Effector CD4-positive, alpha-beta T cell (primary cell): ENCODE results near the gene FNDC7.
"Not testable (repeated sequence)": the region's sequence is repeated elsewhere in the genome, so short reads cannot be mapped to it uniquely, and the experiment has no call there.

ENCODE experiments used
- DNase-seq: peaks from one replicate; pipeline ENCODE4 v3.0.0-alpha.2; 2020

Gene FNDC7

GRCh38 chr1:108745980-108746381, 33.3 kb downstream of the FNDC7 start:
- no peak for DNase-seq

DNA sequence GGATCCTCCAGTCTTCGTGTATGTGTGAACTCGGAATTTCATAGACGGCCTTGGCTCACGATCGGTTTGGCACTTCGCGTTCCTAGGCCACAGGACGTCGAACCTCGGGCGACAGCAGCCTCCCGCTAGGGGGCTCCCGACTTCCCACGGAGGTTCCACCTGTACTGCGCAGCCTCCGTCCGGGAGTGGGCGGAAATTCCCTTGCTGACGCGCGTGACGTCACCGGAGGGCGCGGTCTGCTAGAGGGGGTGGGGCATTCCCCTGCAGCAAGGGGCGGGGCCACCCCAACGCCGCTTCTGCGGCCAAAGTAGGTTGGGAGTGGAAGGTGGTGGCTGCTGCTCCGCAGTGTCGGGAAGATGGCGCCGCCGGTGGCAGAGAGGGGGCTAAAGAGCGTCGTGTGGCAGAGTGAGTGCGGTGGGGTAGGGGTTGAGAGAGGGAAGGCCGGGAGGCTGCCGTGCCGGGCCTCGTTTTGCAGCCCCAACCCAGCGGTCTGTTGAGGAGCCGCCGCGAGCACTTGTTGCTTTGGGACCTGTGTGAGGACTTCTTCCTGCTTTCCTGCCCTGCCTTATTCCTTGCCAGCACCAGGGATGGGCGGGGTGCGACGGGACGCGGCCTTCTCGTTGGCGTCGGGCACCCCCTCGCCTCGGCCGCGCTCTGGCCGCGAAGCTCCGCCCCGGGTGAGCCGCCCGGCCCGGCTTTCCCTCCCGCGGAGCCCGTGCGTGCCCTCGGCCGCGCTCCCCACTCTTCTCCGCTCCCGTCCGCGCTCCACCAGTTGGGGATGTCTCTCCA, 33.9 kb downstream of the FNDC7 start, which contains the start of gene STXBP3:
Gene STXBP3, plus strand, starts transcription at position 293 of the 789 bp plus-strand sequence. Its CDS starts 64 bp downstream, at position 357.
- DNase-seq, result peak; percentile 100

DNA sequence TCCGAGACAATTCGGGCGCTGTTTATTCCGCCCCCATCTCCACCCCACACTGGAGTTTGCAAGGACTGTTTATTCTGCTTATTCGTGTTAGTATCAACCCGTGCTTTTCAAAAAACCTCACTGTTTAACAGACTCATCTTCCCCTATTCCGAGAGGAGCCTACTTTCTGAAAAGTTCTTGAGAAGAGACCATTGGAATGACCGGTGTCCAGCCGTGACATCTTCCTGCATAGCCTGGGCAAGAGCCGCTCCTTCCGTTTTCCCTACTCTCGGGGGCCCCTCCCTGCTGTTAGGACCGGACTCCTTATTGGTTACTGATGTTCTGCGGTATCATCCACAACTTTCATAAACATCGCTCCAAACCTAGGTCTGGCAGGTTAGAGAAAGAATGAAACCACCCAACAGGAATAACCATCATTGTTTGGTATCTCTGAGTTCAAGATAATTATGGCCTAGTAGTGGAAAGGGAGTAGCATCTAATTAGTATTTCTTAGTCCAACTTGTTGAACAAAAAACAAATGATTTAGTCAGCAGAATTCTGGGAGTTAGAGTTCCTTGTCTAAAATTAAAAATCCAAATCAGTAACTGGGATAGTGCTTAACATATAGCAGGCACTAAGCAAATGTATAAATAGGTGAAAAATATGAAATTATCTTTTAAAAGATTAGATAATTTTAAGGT, 34.6 kb downstream of the FNDC7 start:
- peak; percentile 16 for DNase-seq

- no peak for DNase-seq
Measured at GRCh38 chr1:108747898-108748297, 35.2 kb downstream of the FNDC7 start.

- DNase-seq, result no peak
Measured at GRCh38 chr1:108749081-108749480, 36.4 kb downstream of the FNDC7 start.

DNA sequence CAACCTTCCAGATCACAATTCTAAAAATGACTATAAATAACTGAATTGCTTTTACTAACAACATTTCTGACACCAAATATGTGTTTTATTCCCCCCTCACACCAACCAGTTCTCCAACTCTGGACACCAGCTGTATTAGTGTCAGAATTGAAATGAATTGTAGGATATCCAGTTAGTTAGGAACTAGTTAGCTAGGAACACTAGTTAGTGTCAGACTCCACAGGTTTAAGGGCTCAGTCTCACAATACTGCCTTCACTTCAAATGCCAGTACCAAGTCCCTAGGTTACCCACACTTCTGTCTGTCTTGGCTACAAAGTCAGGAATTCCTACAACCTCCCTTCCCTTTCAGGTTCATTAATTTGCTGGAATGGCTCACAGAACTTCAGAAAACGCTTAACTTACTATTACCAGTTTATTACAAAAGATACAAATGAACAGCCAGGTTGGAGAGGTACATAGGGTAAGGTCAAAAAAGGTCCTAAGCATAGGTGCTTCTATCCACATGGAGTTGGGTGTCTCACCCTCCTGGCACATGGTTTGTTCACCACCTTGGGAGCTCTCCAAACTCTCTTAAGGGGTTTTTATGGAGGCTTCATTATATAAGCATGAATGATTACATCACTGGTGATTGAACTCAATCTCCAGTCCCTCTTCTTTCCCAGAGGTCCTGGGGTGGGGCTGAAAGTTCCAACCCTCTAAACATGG, 37.9 kb downstream of the FNDC7 start:
- no peak for DNase-seq

- no peak for DNase-seq
Measured at GRCh38 chr1:108753363-108753762, 40.7 kb downstream of the FNDC7 start.

- no peak for DNase-seq
Measured at GRCh38 chr1:108758796-108759195, 46.1 kb downstream of the FNDC7 start.

- DNase-seq, result no peak
Measured at GRCh38 chr1:108767115-108767514, 54.4 kb downstream of the FNDC7 start.

DNA sequence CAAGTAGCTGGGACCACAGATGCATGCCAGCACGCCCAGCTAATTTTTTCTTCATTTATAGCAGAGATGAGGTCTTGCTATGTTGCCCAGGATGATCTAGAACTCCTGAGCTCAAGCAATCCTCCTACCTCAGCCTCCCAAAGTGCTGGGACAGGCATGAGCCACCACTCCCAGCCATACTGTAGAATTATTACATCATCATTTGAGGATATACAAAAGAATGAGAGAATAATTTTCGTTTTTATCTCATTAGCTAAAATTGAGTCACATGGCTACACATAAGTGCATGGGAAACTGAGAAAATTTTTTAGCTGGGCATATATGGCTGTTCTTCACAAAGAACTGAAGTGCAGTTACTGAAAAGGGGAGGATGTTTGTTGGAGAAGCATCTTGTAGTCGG, 55.0 kb downstream of the FNDC7 start:
- no peak for DNase-seq

DNA sequence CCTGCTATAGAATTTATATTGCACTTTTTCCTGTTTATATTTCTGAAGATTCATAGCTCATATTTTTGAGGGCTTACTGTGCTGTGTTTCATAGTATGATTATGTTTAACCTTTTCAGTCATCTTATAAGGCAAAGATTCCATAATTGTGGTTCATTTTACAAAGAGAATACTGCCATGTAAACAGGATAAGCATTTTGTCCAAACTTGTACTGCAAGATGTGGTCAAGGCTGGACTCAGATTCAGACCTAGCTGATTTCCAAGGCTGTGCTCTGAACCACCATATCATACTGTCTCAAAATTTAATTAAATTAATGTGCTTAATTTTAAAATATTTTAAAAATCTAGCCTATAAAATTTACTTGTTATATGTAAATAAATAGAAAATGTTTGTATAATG, 65.1 kb downstream of the FNDC7 start:
- no peak for DNase-seq

DNA sequence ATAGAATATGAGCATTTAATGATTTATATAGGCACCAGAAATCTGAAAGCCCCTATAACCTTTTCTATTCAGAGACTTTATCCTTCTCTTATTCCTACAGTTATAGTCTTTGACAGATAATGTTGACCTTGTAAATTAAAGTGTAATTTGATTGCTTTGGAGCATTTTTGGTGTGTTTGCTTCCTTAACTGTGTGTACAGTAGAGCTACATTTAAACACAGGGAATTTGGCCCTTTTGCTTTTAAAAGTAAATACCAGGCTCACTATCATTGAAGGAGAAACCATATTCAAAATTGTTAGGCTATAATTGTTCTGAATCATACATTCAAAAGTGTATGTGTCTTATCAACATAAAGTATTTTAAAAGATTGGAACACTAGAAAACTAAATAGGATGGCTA, 66.7 kb downstream of the FNDC7 start:
- no peak for DNase-seq

DNA sequence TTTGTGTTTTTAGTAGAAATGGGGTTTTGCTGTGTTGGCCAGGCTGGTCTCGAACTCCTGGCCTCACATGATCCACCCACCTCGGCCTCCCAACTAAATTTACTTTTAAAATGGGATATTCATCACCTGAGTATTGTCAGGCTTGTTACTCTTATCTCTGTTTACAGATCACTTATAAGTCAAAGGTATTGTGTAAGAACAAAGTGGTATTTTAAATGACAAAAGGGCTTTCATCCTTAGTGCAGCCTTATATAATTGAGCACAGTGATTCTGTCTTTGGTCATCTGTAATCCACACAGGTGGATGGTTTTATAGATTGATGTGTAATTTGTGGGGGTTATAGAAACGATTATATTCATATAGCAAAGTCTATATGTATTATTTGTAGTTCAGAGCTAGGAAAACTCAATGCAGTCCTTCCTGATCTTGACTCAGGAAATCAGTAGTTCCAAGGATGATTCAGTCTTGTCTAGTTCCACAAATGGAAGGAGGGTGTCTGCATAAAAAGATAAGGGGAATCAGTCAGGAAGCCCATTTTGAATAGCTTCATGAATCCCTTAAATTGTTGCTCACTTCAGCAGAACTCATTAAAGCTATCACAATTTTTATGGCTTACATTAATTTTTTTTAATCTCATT, 68.3 kb downstream of the FNDC7 start:
- no peak for DNase-seq

DNA sequence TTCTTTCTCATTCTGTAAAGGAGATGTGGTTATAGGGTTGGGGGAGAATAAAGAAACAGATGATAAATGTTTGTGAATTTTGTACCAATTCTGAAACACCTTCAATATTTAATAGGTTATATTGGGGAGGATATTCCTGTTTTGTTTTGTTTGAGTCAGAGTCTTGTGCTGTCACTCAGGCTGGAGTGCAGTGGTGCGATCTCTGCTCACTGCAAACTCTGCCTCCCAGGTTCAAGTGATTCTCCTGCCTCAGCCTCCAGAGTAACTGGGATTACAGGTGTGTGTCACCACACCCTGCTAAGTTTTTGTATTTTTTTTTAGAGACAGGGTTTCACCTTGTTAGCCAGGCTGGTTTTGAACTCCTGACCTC, 68.9 kb downstream of the FNDC7 start:
- DNase-seq, result not testable (repeated sequence)

- DNase-seq, result no peak
Measured at GRCh38 chr1:108785264-108785663, 72.6 kb downstream of the FNDC7 start.

DNA sequence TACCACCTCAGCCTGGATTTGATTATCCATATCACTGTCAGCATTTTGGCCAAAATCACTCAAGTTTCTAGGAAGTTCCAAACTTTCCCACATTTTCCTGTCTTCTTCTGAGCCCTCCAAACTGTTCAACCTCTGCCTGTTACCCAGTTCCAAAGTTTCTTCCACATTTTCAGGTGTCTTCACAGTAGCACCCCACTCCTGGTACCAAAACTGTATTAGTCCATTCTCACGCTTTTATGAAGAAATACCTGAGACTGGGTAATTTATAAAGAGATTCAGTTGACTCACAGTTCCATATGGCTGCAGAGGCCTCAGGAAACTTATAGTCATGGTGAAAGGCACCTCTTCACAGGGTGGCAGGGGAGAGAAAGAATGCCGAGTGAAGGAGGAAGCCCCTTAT, 73.2 kb downstream of the FNDC7 start:
- no peak for DNase-seq

DNA sequence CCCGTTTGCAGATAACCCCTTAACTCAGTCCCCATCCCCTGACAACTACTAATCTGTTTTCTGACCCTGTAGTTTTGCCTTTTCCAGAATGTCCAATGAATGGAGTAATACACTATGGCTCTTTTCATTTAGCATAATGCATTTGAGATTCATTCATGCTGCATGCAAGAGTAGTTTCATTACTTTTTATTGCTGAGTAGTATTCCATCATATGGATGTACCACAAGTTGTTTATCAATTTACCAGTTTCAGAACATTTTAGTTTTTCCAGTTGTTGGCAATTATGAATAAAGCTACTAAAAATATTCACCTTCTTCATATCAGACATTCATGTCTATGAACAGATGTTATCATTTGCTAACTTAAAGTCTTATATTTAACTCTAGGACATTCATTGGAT, 79.1 kb downstream of the FNDC7 start:
- DNase-seq, result no peak
